Measurements from ENCODE around the gene CDH10.

The CDH10 gene

DNA sequence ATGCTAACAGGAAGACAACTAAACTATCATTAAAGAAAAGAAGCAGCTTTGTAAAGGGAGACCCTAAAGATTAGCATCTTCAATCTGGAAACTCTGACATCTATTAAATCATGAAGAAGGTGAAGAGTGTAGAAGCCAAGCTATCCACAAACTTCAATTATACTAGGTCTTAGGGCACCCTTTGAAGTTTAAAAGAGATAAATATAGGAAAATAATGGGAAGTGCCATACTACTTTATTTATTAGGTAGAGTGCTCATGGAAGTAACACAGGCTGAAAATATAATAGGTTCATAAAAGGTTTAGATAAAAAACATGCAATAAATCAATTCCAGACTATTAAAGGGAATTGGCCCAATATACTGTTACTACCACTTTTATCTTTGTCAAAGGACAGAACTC is 19.9 kb downstream of the CDH10 start:
- ATAC-seq: no peak
- TF ChIP-seq TOX (CRISPR knock-in tag; IDR thresholded peaks at IDR 0.05; ENCODE audit: borderline replicate concordance): no peak
- TF ChIP-seq, protein P1, sequence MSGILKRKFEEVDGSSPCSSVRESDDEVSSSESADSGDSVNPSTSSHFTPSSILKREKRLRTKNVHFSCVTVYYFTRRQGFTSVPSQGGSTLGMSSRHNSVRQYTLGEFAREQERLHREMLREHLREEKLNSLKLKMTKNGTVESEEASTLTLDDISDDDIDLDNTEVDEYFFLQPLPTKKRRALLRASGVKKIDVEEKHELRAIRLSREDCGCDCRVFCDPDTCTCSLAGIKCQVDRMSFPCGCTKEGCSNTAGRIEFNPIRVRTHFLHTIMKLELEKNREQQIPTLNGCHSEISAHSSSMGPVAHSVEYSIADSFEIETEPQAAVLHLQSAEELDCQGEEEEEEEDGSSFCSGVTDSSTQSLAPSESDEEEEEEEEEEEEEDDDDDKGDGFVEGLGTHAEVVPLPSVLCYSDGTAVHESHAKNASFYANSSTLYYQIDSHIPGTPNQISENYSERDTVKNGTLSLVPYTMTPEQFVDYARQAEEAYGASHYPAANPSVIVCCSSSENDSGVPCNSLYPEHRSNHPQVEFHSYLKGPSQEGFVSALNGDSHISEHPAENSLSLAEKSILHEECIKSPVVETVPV (CRISPR knock-in tag; IDR thresholded peaks at IDR 0.05): no peak
- no peak for TF ChIP-seq ZNF8 (CRISPR knock-in tag; IDR thresholded peaks at IDR 0.05)
- no peak for TF ChIP-seq ZFP30 (CRISPR knock-in tag; IDR thresholded peaks at IDR 0.05)
- TF ChIP-seq, protein P2, sequence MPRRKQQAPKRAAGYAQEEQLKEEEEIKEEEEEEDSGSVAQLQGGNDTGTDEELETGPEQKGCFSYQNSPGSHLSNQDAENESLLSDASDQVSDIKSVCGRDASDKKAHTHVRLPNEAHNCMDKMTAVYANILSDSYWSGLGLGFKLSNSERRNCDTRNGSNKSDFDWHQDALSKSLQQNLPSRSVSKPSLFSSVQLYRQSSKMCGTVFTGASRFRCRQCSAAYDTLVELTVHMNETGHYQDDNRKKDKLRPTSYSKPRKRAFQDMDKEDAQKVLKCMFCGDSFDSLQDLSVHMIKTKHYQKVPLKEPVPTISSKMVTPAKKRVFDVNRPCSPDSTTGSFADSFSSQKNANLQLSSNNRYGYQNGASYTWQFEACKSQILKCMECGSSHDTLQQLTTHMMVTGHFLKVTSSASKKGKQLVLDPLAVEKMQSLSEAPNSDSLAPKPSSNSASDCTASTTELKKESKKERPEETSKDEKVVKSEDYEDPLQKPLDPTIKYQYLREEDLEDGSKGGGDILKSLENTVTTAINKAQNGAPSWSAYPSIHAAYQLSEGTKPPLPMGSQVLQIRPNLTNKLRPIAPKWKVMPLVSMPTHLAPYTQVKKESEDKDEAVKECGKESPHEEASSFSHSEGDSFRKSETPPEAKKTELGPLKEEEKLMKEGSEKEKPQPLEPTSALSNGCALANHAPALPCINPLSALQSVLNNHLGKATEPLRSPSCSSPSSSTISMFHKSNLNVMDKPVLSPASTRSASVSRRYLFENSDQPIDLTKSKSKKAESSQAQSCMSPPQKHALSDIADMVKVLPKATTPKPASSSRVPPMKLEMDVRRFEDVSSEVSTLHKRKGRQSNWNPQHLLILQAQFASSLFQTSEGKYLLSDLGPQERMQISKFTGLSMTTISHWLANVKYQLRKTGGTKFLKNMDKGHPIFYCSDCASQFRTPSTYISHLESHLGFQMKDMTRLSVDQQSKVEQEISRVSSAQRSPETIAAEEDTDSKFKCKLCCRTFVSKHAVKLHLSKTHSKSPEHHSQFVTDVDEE (CRISPR knock-in tag; IDR thresholded peaks at IDR 0.05): no peak
- TF ChIP-seq, protein P3, sequence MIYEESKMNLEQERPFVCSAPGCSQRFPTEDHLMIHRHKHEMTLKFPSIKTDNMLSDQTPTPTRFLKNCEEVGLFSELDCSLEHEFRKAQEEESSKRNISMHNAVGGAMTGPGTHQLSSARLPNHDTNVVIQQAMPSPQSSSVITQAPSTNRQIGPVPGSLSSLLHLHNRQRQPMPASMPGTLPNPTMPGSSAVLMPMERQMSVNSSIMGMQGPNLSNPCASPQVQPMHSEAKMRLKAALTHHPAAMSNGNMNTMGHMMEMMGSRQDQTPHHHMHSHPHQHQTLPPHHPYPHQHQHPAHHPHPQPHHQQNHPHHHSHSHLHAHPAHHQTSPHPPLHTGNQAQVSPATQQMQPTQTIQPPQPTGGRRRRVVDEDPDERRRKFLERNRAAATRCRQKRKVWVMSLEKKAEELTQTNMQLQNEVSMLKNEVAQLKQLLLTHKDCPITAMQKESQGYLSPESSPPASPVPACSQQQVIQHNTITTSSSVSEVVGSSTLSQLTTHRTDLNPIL (CRISPR knock-in tag; IDR thresholded peaks at IDR 0.05; ENCODE audit: low read depth): no peak

DNA sequence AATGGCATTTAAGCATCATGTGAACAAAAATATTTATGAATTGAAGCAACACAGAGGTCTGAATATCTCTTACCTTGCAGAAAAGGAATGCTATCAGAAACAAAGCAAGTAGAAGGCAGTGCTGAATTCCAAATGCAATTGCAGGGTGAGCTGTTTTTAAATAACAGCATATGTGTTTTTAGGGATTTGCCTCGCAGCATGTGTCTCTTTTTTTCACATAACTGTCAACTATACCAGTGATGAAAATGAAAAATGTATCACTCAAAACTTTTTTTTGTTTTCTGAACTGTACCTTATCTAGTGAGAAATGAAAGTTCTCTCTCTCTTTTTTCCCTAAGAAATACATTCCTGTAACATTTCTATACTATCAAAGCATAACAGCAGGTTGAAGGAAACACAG is 21.2 kb downstream of the CDH10 start:
- TF ChIP-seq BACH2 (CRISPR knock-in tag; IDR thresholded peaks at IDR 0.05; ENCODE audit: borderline replicate concordance): no peak
- TF ChIP-seq, protein P4, sequence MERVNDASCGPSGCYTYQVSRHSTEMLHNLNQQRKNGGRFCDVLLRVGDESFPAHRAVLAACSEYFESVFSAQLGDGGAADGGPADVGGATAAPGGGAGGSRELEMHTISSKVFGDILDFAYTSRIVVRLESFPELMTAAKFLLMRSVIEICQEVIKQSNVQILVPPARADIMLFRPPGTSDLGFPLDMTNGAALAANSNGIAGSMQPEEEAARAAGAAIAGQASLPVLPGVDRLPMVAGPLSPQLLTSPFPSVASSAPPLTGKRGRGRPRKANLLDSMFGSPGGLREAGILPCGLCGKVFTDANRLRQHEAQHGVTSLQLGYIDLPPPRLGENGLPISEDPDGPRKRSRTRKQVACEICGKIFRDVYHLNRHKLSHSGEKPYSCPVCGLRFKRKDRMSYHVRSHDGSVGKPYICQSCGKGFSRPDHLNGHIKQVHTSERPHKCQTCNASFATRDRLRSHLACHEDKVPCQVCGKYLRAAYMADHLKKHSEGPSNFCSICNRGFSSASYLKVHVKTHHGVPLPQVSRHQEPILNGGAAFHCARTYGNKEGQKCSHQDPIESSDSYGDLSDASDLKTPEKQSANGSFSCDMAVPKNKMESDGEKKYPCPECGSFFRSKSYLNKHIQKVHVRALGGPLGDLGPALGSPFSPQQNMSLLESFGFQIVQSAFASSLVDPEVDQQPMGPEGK (CRISPR knock-in tag; IDR thresholded peaks at IDR 0.05; ENCODE audit: borderline replicate concordance): no peak
- no peak for TF ChIP-seq GLIS3 (CRISPR knock-in tag; IDR thresholded peaks at IDR 0.05)
- TF ChIP-seq, protein P3 (CRISPR knock-in tag; IDR thresholded peaks at IDR 0.05; ENCODE audit: low read depth): no peak
- no peak for TF ChIP-seq RARB (CRISPR knock-in tag; IDR thresholded peaks at IDR 0.05)
- ATAC-seq: no peak

DNA sequence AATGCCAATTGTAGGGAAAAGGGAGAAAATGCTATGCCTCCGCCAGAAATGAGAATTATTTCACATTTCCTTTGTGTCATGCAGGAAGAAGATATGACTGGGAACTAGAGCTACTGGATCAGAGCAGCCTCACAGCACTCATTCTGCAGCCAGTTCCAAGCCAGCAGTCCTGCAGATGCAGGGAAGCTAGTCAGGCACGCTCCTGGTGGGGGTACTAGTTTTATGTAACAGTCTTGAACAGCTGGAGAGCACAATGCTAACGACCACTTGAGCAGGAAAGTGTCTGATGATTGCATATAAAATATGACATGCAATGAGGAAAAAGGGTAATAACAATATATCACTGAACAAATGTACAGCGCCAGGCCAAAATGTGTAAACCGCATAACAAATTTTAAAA is 21.7 kb downstream of the CDH10 start:
- no peak for ATAC-seq
- no peak for TF ChIP-seq TCF4 (CRISPR knock-in tag; IDR thresholded peaks at IDR 0.05; ENCODE audit: borderline replicate concordance)
- TF ChIP-seq, protein P3 (CRISPR knock-in tag; IDR thresholded peaks at IDR 0.05; ENCODE audit: low read depth): no peak
- TF ChIP-seq, protein P4 (CRISPR knock-in tag; IDR thresholded peaks at IDR 0.05; ENCODE audit: borderline replicate concordance): no peak
- no peak for TF ChIP-seq ZFP30 (CRISPR knock-in tag; IDR thresholded peaks at IDR 0.05)
- no peak for TF ChIP-seq GLIS3 (CRISPR knock-in tag; IDR thresholded peaks at IDR 0.05)
- TF ChIP-seq ESRRG (CRISPR knock-in tag; IDR thresholded peaks at IDR 0.05): no peak
- no peak for TF ChIP-seq ZNF565 (CRISPR knock-in tag; conservative IDR thresholded peaks at IDR 0.05; ENCODE audit: low read depth)
- no peak for TF ChIP-seq ARNTL (CRISPR knock-in tag; IDR thresholded peaks at IDR 0.05; ENCODE audit: borderline replicate concordance, low read depth)
- no peak for TF ChIP-seq OSR1 (CRISPR knock-in tag; IDR thresholded peaks at IDR 0.05)
- TF ChIP-seq ZFP3 (CRISPR knock-in tag; IDR thresholded peaks at IDR 0.05): no peak
- TF ChIP-seq, protein P5, sequence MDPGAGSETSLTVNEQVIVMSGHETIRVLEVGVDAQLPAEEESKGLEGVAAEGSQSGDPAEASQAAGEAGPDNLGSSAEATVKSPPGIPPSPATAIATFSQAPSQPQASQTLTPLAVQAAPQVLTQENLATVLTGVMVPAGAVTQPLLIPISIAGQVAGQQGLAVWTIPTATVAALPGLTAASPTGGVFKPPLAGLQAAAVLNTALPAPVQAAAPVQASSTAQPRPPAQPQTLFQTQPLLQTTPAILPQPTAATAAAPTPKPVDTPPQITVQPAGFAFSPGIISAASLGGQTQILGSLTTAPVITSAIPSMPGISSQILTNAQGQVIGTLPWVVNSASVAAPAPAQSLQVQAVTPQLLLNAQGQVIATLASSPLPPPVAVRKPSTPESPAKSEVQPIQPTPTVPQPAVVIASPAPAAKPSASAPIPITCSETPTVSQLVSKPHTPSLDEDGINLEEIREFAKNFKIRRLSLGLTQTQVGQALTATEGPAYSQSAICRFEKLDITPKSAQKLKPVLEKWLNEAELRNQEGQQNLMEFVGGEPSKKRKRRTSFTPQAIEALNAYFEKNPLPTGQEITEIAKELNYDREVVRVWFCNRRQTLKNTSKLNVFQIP (CRISPR knock-in tag; IDR thresholded peaks at IDR 0.05; ENCODE audit: borderline replicate concordance, low read depth): no peak
- TF ChIP-seq SNAI2 (CRISPR knock-in tag; IDR thresholded peaks at IDR 0.05): no peak
- TF ChIP-seq PPARA (CRISPR knock-in tag; IDR thresholded peaks at IDR 0.05; ENCODE audit: borderline replicate concordance): no peak
- TF ChIP-seq RARB (CRISPR knock-in tag; IDR thresholded peaks at IDR 0.05): no peak
- TF ChIP-seq TOX (CRISPR knock-in tag; IDR thresholded peaks at IDR 0.05; ENCODE audit: borderline replicate concordance): no peak
- TF ChIP-seq, protein P1 (CRISPR knock-in tag; IDR thresholded peaks at IDR 0.05): no peak
